ENCODE data around the gene PNMT. TPM values are rescaled to one million over a fixed set of nuclear protein-coding genes. Genes with fewer than 3 reads are reported as not detected.

PNMT gene
- total and polyA plus RNA-seq, 2 of the 13 experiments (the other 11 are each of a cell fraction or from before 2014, with no cell fraction given): 0.25 TPM; not detected in 1

DNA sequence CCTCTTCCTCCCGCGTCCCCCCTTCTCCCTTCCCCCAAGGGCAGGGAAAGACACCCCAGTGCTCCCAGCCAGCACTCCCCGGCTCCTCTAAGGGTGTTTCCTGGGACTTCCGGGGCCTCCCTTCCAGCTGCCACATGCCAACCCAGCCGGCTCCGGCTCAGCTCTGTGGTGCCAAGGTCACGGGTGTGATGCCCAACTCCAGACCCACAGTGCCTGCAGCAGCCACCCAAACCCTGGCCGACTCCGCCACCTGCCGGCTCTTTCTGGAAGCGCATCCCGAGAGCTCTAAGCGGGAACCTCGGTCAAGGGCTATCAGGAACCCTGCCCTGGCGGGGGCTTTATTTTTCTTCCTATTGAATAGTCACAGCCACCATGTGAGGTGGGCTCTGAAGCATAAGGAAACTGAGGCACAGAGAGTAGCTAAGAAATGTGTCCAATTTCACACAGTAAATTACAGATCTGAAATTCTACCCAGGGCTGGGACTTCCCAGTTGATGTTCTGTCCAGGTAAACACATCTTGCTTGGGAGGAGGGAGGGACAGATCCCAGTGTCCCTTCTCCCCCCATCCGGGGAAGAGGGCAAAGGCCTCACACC lies 44.8 kb upstream of the PNMT start (continued):
- TF ChIP-seq, protein P1, sequence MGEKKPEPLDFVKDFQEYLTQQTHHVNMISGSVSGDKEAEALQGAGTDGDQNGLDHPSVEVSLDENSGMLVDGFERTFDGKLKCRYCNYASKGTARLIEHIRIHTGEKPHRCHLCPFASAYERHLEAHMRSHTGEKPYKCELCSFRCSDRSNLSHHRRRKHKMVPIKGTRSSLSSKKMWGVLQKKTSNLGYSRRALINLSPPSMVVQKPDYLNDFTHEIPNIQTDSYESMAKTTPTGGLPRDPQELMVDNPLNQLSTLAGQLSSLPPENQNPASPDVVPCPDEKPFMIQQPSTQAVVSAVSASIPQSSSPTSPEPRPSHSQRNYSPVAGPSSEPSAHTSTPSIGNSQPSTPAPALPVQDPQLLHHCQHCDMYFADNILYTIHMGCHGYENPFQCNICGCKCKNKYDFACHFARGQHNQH (CRISPR knock-in tag; IDR thresholded peaks at IDR 0.05): 0 out of 2 replicates have a peak, but pooled peaks have one; percentile 27
- TF ChIP-seq ZNF788 (CRISPR knock-in tag; IDR thresholded peaks at IDR 0.05; ENCODE audit: borderline replicate concordance) (peak; percentile 39; the same call in 1 of the 2 replicates), ZBTB7B (CRISPR knock-in tag; IDR thresholded peaks at IDR 0.05) (0 out of 2 replicates have a peak, but pooled peaks have one; percentile 32), GABPB1 (CRISPR knock-in tag; IDR thresholded peaks at IDR 0.05) (peak; percentile 32; the same call in 1 of the 2 replicates), STAG1 (CRISPR knock-in tag; IDR thresholded peaks at IDR 0.05) (peak; percentile 71), RXRA (CRISPR knock-in tag; IDR thresholded peaks at IDR 0.05) (0 out of 2 replicates have a peak, but pooled peaks have one; percentile 25), ZSCAN25 (CRISPR knock-in tag; IDR thresholded peaks at IDR 0.05) (peak; percentile 68; the same call in 1 of the 2 replicates), ETV5 (CRISPR knock-in tag; IDR thresholded peaks at IDR 0.05; ENCODE audit: borderline replicate concordance) (0 out of 2 replicates have a peak, but pooled peaks have one; percentile 5), MAFF (IDR thresholded peaks at IDR 0.05; ENCODE audit: low read depth, low read length) (no peak), MIER2 (CRISPR knock-in tag; IDR thresholded peaks at IDR 0.05) (0 out of 2 replicates have a peak, but pooled peaks have one; percentile 49), BORCS8-MEF2B (CRISPR knock-in tag; IDR thresholded peaks at IDR 0.05) (peak; percentile 45; the same call in 1 of the 2 replicates)
- TF ChIP-seq, protein P2, sequence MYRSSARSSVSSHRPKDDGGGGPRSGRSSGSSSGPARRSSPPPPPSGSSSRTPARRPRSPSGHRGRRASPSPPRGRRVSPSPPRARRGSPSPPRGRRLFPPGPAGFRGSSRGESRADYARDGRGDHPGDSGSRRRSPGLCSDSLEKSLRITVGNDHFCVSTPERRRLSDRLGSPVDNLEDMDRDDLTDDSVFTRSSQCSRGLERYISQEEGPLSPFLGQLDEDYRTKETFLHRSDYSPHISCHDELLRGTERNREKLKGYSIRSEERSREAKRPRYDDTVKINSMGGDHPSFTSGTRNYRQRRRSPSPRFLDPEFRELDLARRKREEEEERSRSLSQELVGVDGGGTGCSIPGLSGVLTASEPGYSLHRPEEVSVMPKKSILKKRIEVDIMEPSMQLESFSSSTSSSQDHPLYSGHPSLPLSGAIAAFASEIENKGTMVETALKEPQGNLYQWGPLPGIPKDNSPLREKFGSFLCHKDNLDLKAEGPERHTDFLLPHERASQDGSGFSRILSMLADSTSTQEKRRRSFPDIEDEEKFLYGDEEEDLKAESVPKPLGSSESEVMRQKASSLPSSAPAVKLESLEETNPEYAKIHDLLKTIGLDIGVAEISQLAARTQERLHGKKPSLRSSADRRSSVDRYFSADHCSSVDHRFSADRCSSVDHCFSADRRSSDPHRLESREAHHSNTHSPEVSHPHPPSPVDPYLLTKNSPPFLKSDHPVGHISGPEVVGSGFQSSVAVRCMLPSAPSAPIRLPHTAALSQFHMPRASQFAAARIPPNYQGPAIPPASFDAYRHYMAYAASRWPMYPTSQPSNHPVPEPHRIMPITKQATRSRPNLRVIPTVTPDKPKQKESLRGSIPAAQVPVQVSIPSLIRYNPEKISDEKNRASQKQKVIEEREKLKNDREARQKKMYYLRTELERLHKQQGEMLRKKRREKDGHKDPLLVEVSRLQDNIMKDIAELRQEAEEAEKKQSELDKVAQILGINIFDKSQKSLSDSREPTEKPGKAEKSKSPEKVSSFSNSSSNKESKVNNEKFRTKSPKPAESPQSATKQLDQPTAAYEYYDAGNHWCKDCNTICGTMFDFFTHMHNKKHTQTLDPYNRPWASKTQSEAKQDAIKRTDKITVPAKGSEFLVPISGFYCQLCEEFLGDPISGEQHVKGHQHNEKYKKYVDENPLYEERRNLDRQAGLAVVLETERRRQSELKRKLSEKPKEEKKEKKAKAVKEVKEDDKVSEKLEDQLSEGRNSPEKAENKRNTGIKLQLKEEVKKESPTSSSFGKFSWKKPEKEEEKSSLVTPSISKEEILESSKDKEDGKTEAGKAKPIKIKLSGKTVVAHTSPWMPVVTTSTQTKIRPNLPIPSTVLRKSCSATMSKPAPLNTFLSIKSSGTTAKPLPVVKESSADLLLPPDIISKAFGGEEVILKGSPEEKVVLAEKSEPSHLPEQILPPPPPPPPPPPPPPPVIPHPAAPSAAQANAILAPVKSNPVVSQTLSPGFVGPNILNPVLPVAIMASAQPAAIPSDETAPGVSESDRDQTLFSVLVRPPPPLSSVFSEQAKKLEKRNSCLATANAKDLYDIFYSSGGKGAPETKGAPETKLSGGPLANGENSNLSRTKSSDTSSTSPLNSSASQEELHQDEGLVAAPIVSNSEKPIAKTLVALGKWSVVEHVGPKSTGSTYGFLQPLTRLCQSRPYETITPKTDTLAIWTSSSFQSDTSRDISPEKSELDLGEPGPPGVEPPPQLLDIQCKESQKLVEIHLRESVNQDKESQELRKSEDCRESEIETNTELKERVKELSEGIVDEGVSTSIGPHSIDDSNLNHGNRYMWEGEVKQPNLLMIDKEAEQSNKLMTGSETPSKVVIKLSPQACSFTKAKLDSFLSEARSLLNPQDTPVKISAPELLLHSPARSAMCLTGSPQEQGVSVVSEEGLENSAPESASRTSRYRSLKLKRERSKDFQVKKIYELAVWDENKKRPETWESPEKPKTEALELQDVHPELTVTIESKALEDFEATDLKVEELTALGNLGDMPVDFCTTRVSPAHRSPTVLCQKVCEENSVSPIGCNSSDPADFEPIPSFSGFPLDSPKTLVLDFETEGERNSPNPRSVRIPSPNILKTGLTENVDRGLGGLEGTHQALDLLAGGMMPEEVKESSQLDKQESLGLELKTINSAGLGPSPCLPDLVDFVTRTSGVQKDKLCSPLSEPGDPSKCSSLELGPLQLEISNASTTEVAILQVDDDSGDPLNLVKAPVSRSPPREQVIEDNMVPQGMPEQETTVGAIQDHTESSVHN (CRISPR knock-in tag; IDR thresholded peaks at IDR 0.05): 0 out of 2 replicates have a peak, but pooled peaks have one; percentile 44
- TF ChIP-seq, protein P3, sequence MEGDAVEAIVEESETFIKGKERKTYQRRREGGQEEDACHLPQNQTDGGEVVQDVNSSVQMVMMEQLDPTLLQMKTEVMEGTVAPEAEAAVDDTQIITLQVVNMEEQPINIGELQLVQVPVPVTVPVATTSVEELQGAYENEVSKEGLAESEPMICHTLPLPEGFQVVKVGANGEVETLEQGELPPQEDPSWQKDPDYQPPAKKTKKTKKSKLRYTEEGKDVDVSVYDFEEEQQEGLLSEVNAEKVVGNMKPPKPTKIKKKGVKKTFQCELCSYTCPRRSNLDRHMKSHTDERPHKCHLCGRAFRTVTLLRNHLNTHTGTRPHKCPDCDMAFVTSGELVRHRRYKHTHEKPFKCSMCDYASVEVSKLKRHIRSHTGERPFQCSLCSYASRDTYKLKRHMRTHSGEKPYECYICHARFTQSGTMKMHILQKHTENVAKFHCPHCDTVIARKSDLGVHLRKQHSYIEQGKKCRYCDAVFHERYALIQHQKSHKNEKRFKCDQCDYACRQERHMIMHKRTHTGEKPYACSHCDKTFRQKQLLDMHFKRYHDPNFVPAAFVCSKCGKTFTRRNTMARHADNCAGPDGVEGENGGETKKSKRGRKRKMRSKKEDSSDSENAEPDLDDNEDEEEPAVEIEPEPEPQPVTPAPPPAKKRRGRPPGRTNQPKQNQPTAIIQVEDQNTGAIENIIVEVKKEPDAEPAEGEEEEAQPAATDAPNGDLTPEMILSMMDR (CRISPR knock-in tag; IDR thresholded peaks at IDR 0.05): peak; percentile 93
- TF ChIP-seq, protein P4, sequence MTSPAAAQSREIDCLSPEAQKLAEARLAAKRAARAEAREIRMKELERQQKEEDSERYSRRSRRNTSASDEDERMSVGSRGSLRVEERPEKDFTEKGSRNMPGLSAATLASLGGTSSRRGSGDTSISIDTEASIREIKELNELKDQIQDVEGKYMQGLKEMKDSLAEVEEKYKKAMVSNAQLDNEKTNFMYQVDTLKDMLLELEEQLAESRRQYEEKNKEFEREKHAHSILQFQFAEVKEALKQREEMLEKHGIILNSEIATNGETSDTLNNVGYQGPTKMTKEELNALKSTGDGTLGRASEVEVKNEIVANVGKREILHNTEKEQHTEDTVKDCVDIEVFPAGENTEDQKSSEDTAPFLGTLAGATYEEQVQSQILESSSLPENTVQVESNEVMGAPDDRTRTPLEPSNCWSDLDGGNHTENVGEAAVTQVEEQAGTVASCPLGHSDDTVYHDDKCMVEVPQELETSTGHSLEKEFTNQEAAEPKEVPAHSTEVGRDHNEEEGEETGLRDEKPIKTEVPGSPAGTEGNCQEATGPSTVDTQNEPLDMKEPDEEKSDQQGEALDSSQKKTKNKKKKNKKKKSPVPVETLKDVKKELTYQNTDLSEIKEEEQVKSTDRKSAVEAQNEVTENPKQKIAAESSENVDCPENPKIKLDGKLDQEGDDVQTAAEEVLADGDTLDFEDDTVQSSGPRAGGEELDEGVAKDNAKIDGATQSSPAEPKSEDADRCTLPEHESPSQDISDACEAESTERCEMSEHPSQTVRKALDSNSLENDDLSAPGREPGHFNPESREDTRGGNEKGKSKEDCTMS (CRISPR knock-in tag; conservative IDR thresholded peaks at IDR 0.05): no peak
